GM12891 (cell line): ENCODE results near the gene MLIP.

Experiments
- PAX5 ChIP-seq: IDR thresholded peaks from 2 replicates; pipeline ENCODE4 v1.6.1; 2011; ENCODE audit warnings: low read length, moderate library complexity, mild to moderate bottlenecking; ENCODE audit not compliant: insufficient read depth, severe bottlenecking
- POLR2A ChIP-seq: IDR thresholded peaks from 2 replicates; pipeline ENCODE4 v1.6.1; 2011; ENCODE audit warnings: low read depth, low read length, control low read depth
- POLR2AphosphoS5 ChIP-seq: IDR thresholded peaks from 2 replicates; pipeline ENCODE4 v1.6.1; 2011; ENCODE audit warnings: low read depth, low read length, control low read depth
- POU2F2 ChIP-seq: IDR thresholded peaks from 2 replicates; pipeline ENCODE4 v1.6.1; 2011; ENCODE audit warnings: low read depth, mild to moderate bottlenecking, control low read depth, low read length, moderate library complexity
- SPI1 ChIP-seq: IDR thresholded peaks from 2 replicates; pipeline ENCODE4 v1.6.1; 2011; ENCODE audit warnings: low read depth, low read length, control low read depth
- TAF1 ChIP-seq: IDR thresholded peaks from 2 replicates; pipeline ENCODE4 v1.6.1; 2011; ENCODE audit warnings: low read depth, low read length, control low read depth

GRCh38 chr6:54234539-54234938 lies 123.3 kb downstream of the MLIP start:
- TF ChIP-seq POU2F2 (no peak), POLR2A (no peak), POLR2AphosphoS5 (no peak), PAX5 (no peak), TAF1 (no peak), SPI1 (no peak)
